HG03060 (cell line): ENCODE measurements around the gene ZDHHC19.
"Not testable (repeated sequence)": the region's sequence is repeated elsewhere in the genome, so short reads cannot be mapped to it uniquely, and the experiment has no call there.

Experiments used
- ATAC-seq: cut with Tn5 transposase; IDR thresholded peaks from one replicate; pipeline ENCODE4 v1.9.1; 2021; ENCODE audit warnings: low read depth, moderate number of reproducible peaks; ENCODE audit not compliant: unreplicated experiment

ZDHHC19 gene

DNA sequence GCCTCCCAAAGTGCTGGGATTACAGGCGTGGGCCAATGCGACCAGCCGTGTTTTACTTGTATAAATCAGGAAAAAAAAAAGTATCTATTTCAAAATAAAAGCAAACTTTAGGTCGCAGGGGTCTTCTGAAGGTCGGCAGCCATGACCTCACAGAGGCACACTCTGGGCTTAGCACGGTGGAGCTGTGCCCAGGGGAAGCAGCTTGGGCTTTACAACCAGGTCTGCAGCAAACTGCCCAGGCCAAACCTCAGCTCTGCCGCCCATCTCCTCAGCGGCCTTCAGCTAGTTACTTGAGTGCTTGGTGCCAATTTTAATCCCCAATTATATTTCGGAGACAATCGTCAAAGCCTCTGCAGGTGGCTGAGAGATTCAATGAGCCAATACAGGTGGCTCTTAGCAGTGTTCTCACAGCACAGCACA is 30.1 kb downstream of the ZDHHC19 start:
- no peak for ATAC-seq

GRCh38 chr3:196180346-196180745 is 30.9 kb downstream of the ZDHHC19 start:
- no peak for ATAC-seq

DNA sequence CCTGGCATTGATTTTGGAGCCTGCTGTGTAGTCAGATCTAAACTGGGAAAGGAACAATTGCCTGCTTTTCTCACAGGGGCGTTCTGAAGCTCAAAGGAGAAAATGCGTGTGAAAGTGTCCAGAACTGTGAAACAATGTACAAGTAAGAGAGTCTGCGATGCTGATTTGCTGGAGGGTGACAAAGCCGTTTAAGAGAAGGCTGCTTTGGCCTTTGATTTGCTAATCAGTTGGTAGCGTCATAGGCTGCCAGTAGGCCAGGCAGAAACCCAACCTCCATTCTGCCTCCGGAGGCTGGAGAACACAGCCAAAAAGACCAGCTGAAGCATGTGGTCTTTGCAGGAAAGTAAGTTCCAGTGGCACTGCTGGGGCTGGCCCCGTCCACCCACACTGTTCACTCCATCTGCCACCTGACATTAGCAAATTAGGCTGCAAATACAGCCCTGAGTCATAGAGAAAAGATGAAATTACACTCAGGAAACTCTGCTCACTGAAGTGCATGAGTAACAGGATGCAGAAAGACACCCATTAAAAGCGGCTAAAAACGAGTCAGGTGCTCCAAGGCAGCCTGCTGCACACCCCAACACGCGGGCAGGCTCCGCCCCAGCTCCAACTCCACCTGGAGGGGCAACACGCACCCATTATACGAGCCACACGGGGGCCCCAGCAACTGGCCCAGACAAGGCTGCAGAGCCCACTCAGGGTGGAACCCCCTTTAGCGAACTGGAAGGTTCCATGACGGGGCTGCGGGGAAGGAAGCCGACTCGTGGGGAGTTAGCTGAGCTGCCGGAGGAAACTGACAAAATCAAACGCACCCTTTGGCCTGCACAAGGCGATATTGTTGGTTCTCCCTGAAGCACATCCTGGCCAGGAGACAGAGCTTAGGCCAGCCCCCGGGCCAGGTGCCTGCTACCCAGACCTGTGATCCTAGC is 31.6 kb downstream of the ZDHHC19 start:
- peak; percentile 75 for ATAC-seq

DNA sequence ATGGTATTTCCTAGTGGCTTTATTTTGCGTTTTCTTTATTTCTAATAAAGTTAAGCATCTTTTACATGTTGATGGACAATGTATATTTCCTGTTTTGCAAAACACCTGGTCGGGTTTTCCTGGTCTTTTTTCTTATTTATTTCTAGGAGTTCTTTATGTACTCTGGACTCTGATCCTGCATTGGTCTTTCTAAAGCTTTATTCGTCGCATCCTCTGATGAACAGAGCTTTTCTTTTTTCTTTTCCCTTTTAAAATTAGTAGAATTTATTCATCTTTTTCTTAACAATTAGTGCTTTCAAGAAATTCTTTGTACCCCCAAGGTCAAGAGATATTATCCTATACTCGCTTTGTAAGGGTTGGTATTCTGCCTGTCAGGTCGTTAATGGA is 32.2 kb downstream of the ZDHHC19 start:
- ATAC-seq, result no peak

DNA sequence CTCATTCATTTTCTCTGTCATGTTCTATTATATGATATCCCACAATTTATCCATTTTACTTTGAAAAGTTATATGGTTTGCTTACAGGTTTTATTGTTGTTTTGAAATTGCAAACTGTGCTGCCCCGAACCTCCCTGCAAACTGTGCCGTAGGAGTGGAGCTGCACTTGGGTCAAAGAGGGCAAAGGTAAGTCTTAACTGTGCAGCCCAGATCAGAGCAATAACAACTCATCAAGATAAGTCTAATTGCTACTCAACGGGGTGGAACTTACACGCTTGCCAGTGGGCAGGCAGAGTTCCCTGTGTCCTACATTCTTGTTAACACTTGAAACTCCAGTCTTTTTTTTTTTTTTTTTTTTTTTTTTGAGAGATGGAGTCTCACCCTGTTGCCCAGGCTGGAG is 33.2 kb downstream of the ZDHHC19 start:
- ATAC-seq, result no peak

DNA sequence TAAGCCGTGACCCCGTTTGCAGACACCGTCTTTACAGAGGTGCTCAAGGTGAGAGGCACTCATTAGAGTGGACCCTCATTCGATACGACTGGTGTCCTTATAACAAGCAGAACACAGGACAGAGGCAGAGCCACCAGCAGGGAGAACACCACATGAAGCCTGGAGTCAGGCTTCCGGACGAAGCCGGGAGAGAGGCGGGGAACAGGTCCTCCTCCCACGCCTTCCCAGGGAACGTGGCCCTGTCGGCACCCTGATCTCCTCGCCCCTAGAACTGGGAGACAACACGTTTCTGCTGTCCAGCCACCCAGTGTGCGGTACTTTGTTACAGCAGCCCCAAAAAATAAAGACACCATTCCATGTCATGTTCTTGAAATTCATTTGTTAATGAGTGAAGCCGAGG is 33.6 kb downstream of the ZDHHC19 start:
- ATAC-seq, result no peak

GRCh38 chr3:196175722-196176121 is 35.5 kb downstream of the ZDHHC19 start:
- no peak for ATAC-seq

- no peak for ATAC-seq
Observed at GRCh38 chr3:196175116-196175625, 36.0 kb downstream of the ZDHHC19 start.

DNA sequence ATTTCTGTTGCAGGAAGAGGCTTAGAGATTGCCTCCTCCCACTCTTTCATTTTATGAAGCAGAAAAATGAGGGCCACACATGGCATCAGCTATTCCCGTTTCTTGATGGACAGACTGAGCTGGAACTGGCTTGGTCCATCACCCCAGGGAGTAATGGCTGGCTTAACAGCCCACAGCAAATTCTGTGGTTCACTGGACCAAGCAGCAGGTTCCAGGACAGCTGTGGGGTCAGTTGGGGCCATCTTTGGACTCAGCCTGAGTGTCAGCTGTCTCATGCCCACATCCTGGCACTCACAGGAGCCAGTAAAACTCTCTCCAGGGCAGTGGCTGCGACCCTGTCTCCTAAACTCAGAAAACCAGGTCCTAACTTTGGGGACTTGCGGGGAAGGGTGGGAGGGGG is 36.5 kb downstream of the ZDHHC19 start:
- no peak for ATAC-seq

GRCh38 chr3:196170296-196170695 is 40.9 kb downstream of the ZDHHC19 start:
- ATAC-seq, result not testable (repeated sequence)

DNA sequence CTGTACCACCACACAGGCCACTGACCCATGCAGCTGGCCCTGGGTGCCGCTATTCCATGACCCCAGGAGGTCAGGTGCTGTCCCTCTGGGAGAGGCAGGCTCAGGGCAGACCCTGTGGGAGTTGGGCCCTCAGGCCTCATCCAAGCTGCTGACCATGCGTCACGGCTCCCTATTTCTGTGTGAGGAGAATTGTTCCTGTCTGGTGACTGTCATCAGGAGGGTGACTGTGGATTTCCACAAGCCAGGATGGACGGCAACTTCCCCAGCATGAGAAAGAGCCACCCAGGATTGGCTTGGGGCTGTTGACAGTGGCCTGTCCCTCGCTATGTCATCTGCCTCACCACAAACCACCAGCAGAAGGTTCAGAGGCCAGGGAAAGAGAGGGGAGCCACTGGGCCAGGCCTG is 41.4 kb downstream of the ZDHHC19 start:
- no peak for ATAC-seq

GRCh38 chr3:196168808-196169391 is 42.3 kb downstream of the ZDHHC19 start:
- ATAC-seq, result no peak

GRCh38 chr3:196166741-196167140 is 44.5 kb downstream of the ZDHHC19 start:
- no peak for ATAC-seq

DNA sequence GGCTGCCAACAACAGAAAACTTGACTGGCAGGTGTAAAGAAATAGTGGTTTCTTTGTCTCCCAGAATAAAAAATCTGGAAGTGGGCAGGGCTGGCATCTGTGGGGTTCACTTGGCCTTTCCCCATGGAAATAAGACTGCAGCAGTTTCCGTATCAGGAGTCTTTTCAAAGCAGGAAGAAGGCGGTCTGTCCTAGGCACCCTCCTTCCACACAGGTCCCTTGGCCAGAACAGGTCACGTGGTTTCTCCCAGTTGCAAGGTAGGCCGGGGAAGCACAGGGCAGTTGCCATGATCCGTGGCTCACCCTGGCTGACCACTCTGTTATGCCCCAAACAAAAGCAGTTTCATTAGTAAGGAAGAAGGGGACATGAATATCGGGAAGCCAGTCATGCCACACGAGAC is 45.4 kb downstream of the ZDHHC19 start:
- ATAC-seq, result no peak

DNA sequence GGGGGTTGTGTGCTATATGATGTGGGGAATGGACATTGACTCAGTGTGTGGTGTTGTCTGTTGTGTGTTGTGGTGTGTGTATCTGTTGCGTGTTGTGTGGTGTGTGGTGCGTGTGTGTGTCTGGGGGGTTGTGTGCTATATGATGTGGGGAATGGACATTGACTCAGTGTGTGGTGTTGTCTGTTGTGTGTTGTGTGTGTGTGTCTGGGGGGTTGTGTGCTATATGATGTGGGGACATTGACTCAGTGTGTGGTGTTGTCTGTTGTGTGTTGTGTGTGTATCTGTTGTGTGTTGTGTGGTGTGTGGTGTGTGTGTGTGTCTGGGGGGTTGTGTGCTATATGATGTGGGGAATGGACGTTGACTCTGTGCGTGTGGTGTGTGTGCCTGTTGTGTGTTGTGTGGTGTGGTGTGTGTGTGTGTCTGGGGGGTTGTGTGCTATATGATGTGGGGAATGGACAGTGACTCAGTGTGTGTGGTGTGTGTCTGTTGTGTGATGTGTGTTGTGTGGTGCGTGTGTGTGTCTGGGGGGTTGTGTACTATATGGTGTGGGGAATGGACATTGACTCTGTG is 46.1 kb downstream of the ZDHHC19 start:
- not testable (repeated sequence) for ATAC-seq

DNA sequence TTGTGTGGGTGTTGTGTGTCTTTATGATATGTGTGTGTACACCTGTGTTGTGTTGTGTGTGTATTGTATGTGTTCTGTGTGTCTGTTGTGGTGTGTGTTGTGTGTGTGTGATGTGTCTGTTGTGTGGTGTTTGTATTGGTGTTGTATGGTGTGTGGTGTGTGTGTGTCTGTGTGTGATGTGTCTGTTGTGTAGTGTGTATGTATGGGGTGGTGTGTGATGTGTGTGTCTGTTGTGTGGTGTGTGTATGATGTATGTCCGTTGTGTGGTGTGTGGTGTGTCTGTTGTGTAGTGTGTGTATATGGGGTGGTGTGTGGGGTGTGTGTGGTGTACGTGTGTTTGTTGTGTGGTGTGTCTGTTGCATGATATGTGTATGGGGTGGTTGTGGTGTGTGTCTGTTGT is 46.6 kb downstream of the ZDHHC19 start:
- no peak for ATAC-seq

- no peak for ATAC-seq
Observed at GRCh38 chr3:196163666-196164493, 47.3 kb downstream of the ZDHHC19 start.

GRCh38 chr3:196163212-196163611 is 48.0 kb downstream of the ZDHHC19 start:
- no peak for ATAC-seq

DNA sequence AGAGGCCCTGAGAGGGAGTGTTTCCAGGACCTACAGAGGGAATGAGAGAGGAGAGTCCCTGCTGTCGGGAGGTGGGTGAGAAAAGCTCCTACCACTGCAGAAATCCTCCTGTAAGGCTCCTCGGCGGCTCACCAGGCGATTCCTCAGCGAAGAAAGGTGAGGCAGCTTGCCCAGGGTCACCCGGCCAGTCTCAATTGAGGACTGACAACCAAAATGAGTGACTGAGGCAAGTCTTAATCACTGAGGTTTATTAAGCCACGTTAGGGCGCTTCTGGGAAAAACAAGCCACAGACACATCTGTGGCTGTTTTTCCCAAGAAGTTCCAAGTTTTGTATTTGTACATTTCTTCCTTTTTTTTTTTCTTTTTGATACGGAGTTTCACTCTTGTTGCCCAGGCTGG is 48.5 kb downstream of the ZDHHC19 start:
- ATAC-seq, result no peak

- ATAC-seq, result peak; percentile 67
Observed at GRCh38 chr3:196159952-196160804, 51.0 kb downstream of the ZDHHC19 start.
